Measurements from ENCODE around the gene TFDP2.

Gene TFDP2

DNA sequence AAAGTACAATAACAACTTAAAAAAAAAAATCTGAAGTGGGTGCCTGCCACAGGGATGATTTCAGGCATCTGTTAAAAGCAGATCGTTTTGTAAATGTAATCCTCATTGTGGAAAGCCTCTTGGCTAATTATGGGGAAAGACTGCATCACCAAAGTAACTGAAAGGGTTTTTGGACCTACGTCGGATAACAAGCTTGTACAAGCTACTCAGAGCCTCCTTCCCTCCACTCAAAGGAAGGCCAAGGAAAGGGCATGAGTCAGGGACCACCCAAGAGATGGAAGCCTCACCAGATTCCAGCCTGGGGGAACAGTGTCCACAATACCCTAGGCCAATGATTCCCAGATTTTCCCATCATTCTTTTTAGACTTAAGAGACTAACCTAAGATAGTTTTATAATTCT, 188.6 kb downstream of the TFDP2 start:
- H3K4me1 ChIP-seq (ENCODE audit: control insufficient read depth, insufficient read depth, low read length), result no peaks in the 10 kb centered on the region
- no peak overlapping the region for H3K9ac ChIP-seq (ENCODE audit: low read length)
- no peaks in the 10 kb centered on the region for H3K9me3 ChIP-seq (ENCODE audit: control insufficient read depth, insufficient read depth, low read depth, low read length)
- H3K27ac ChIP-seq (ENCODE audit: low read depth, low read length), result no peak overlapping the region
- H3K27me3 ChIP-seq (ENCODE audit: control insufficient read depth, insufficient read depth, low read length), result no peaks in the 10 kb centered on the region
- peaks cover 40% of the 10 kb centered on the region for H3K36me3 ChIP-seq (ENCODE audit: control insufficient read depth, insufficient read depth, low read length)
- H3K4me3 ChIP-seq (ENCODE audit: low read depth, low read length), result no peak overlapping the region

DNA sequence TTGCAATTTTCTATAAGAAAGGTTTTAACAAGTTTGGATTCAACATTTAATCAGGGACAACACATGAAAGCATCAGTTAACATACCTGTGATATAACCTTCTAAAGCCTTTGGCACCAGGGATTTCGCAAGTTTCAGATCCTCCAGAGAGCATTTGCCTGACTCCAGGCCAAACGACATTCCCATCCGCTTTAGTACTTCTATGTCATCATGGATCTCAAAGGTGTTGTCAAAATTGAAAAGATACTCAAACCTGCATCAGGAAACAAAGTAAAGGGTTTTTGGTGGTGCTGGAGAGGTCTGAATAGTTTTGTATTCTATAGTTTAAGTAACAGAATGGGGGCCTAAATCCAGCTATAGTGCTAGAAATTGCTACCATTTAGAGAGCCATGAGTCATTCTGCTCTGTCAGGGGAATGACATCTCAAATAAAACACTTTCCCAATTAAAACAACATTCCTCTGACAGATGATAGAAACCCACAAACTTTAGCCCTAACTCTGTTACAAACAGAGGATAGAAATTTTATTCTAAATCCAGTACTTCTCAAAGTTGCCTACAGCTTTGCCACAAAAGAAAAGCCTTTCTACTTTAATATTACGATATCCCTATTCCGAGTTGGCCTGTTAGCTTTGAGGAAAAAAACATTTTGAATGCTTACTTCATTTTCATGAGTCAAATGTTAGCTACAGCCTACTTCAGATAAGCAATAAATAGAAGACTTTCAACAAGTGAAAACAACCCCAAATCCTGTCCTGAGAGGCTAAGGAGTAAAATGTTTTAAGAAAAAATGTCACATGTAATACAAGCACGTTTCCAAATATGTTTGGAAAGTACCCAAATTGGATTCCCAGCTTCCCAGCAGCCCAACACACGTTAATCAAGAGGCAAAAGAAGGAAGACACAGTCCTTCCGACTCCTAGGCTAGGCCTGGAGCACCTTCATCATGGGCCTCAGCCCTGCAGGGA, 189.5 kb downstream of the TFDP2 start:
- no peaks in the 10 kb centered on the region for H3K4me1 ChIP-seq (ENCODE audit: control insufficient read depth, insufficient read depth, low read length)
- no peak overlapping the region for H3K4me3 ChIP-seq (ENCODE audit: low read depth, low read length)
- H3K9ac ChIP-seq (ENCODE audit: low read length), result no peak overlapping the region
- no peaks in the 10 kb centered on the region for H3K9me3 ChIP-seq (ENCODE audit: control insufficient read depth, insufficient read depth, low read depth, low read length)
- H3K27me3 ChIP-seq (ENCODE audit: control insufficient read depth, insufficient read depth, low read length), result no peaks in the 10 kb centered on the region
- peaks cover 40% of the 10 kb centered on the region for H3K36me3 ChIP-seq (ENCODE audit: control insufficient read depth, insufficient read depth, low read length)
- no peak overlapping the region for H3K27ac ChIP-seq (ENCODE audit: low read depth, low read length)

DNA sequence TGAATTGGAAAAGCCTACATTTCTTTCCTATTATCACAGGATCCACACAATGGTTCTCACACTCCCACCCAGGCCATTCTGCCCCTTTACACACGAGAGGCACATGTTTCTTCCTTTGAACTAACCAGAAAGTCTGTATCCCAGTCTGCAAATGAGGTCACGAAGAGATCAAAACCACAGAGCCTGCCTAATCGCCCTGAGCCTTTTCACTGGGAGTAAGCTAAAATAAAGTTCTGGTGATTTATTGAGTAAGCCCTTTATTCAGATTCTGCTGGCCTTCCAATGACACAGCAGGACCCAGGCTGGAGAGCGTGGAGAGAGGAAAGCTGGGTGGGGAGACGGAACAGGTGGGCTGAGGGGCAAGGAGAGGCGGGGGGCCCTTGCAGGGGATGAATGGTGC, 194.2 kb downstream of the TFDP2 start:
- Histone ChIP-seq H3K4me1 (ENCODE audit: control insufficient read depth, insufficient read depth, low read length) (no peaks in the 10 kb centered on the region), H3K9ac (ENCODE audit: low read length) (no peak overlapping the region), H3K27ac (ENCODE audit: low read depth, low read length) (no peak overlapping the region), H3K9me3 (ENCODE audit: control insufficient read depth, insufficient read depth, low read depth, low read length) (no peaks in the 10 kb centered on the region), H3K36me3 (ENCODE audit: control insufficient read depth, insufficient read depth, low read length) (peaks cover 55% of the 10 kb centered on the region), H3K27me3 (ENCODE audit: control insufficient read depth, insufficient read depth, low read length) (no peaks in the 10 kb centered on the region), H3K4me3 (ENCODE audit: low read depth, low read length) (no peak overlapping the region)

DNA sequence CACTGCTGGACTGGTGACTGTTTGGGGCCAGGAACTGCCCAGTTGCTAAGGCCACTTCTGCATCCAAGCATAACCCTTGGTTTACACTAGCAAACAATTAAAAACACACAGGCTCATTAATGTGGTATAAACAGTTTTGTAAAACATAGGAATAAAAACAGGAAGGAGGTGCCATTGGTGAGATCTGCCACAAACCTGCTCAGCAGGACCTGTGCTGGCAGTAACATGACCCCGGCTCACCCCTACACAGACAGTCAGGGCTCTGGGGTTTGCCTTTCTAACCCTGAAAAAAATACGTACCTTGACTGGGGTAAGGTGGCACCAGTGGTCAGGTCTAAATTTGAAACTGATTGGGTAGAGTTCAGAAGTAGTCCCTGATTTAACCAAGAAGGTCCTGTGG, 196.7 kb downstream of the TFDP2 start:
- Histone ChIP-seq H3K27ac (ENCODE audit: low read depth, low read length) (no peak overlapping the region), H3K36me3 (ENCODE audit: control insufficient read depth, insufficient read depth, low read length) (peaks cover 35% of the 10 kb centered on the region), H3K27me3 (ENCODE audit: control insufficient read depth, insufficient read depth, low read length) (no peaks in the 10 kb centered on the region), H3K9me3 (ENCODE audit: control insufficient read depth, insufficient read depth, low read depth, low read length) (no peaks in the 10 kb centered on the region), H3K4me1 (ENCODE audit: control insufficient read depth, insufficient read depth, low read length) (peaks cover 8% of the 10 kb centered on the region), H3K4me3 (ENCODE audit: low read depth, low read length) (no peak overlapping the region), H3K9ac (ENCODE audit: low read length) (no peak overlapping the region)

DNA sequence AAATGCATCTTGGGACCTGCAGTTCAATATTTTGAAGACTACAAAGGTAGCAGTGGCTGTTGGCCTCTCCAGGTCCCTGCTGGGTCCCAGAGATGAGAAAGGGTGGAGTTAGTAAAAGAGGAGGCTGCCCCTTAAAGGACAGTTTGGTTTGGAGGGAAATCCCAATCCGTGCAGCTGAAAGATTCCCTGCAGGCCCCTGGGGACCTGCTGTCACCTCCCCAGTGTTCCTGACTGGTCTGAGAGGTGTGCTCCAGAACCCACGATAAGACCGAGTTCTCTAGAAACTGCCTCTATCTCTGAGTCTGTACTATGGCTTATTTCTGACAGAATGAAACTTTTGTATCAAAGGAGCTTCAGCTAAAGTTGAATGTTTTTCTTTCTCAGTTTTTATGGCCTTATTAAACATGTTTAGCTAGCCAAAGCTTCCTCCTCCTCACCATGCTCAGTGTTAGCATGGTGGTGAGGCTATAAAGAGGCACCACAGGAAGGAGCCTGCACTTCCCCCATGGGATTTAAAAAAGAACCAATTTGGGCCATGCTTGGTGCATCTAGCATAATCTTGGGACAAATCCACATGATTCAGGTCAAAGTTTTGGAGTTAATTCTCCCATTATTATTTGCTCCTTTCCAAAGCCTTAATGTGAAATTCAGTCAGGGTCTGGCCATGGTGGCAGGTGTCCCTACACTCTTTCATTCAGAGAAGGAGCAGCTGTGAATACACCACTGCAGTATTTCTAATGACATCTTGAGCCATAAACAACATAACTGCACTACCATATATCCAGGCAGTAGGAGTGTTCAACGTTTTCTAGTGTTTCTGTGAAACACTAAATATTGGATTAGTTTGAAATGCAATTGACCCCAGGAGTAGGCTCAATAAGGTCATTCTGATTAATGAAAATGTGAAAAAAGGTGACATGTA, 198.5 kb downstream of the TFDP2 start:
- Histone ChIP-seq H3K27ac (ENCODE audit: low read depth, low read length) (no peak overlapping the region), H3K9me3 (ENCODE audit: control insufficient read depth, insufficient read depth, low read depth, low read length) (no peaks in the 10 kb centered on the region), H3K27me3 (ENCODE audit: control insufficient read depth, insufficient read depth, low read length) (no peaks in the 10 kb centered on the region), H3K4me3 (ENCODE audit: low read depth, low read length) (no peak overlapping the region), H3K36me3 (ENCODE audit: control insufficient read depth, insufficient read depth, low read length) (peaks cover 27% of the 10 kb centered on the region), H3K9ac (ENCODE audit: low read length) (no peak overlapping the region), H3K4me1 (ENCODE audit: control insufficient read depth, insufficient read depth, low read length) (peaks cover 8% of the 10 kb centered on the region)

DNA sequence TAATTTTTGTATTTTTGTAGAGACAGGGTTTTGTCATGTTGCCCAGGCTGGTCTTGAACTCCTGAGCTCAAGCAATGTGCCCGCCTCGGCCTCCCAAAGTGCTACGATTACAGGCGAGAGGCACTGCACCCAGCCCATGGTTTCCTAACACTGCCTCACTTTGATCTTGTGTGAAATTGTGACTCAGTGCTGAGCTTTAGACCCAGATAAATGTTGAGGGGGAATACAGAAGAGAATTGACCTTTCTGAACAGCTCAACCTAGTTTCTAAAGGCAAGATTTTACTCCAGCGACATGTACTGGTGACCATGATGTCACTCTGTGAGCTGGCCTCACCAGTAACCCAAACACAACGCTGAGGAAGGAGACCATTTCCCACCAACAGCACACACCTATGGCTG, 199.4 kb downstream of the TFDP2 start:
- H3K9me3 ChIP-seq (ENCODE audit: control insufficient read depth, insufficient read depth, low read depth, low read length), result no peaks in the 10 kb centered on the region
- H3K27me3 ChIP-seq (ENCODE audit: control insufficient read depth, insufficient read depth, low read length), result no peaks in the 10 kb centered on the region
- no peak overlapping the region for H3K27ac ChIP-seq (ENCODE audit: low read depth, low read length)
- no peak overlapping the region for H3K9ac ChIP-seq (ENCODE audit: low read length)
- peaks cover 27% of the 10 kb centered on the region for H3K36me3 ChIP-seq (ENCODE audit: control insufficient read depth, insufficient read depth, low read length)
- H3K4me3 ChIP-seq (ENCODE audit: low read depth, low read length), result no peak overlapping the region
- peaks cover 8% of the 10 kb centered on the region for H3K4me1 ChIP-seq (ENCODE audit: control insufficient read depth, insufficient read depth, low read length)

DNA sequence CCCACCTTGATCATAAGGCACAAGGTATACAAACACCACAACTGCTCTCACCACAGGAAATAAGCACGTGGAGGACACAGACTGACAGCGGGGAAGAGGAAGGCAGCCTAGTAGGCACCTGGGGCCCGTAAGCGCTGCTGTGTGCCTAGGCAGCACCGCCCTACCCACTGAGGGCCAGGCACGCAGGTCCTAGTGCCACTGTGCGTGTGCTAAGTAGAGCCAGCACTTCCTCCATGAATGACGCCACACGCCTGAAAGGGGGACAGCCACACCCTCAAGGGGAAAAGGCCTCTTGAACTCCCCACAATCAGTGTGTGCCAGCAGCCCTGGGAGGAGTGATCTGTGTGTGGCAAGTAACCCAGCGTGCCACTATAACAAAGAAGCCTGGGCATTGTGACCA, 199.9 kb downstream of the TFDP2 start:
- Histone ChIP-seq H3K9me3 (ENCODE audit: control insufficient read depth, insufficient read depth, low read depth, low read length) (no peaks in the 10 kb centered on the region), H3K36me3 (ENCODE audit: control insufficient read depth, insufficient read depth, low read length) (peaks cover 27% of the 10 kb centered on the region), H3K4me1 (ENCODE audit: control insufficient read depth, insufficient read depth, low read length) (peaks cover 8% of the 10 kb centered on the region), H3K27ac (ENCODE audit: low read depth, low read length) (no peak overlapping the region), H3K4me3 (ENCODE audit: low read depth, low read length) (no peak overlapping the region), H3K27me3 (ENCODE audit: control insufficient read depth, insufficient read depth, low read length) (no peaks in the 10 kb centered on the region), H3K9ac (ENCODE audit: low read length) (no peak overlapping the region)

DNA sequence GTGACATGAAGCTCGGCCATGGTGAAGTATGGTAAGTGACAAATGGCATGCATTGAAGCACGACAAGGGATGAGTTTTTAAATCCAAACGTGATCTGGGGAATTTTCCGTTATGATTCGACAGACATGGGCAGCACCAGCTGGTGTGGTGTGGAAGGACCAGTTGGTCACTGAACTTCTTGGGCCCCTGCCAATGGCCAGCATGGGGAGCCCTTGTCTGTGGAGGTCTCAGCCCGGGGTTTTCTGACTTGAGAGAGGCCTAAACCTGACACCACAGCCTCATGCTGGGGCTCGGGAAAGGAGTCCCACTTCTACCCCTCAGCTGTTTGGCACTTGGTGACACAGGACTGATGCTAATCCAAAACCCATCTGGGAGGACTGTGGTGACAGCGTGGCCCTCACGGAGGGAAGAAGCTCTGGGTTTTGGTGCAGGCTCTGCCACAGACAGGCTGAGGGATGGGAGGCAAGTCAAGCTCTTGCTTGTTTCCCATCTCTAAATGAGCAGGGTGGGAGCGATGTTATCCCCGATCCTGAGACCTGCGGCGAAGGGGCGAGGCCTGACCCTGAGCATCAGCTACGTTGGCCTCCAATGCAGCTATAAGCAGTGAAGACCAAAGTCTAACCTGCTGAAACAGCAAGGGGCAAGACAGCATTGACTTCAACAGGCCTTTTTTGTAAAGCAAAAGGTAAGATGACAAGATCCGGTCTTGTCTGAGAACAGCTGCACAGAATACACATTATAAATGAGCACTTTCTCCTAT, 203.4 kb downstream of the TFDP2 start:
- H3K9me3 ChIP-seq (ENCODE audit: control insufficient read depth, insufficient read depth, low read depth, low read length), result no peaks in the 10 kb centered on the region
- H3K27ac ChIP-seq (ENCODE audit: low read depth, low read length), result no peak overlapping the region
- H3K27me3 ChIP-seq (ENCODE audit: control insufficient read depth, insufficient read depth, low read length), result no peaks in the 10 kb centered on the region
- peaks cover 8% of the 10 kb centered on the region for H3K4me1 ChIP-seq (ENCODE audit: control insufficient read depth, insufficient read depth, low read length)
- no peak overlapping the region for H3K4me3 ChIP-seq (ENCODE audit: low read depth, low read length)
- peaks cover 4% of the 10 kb centered on the region; the same call in 1 of the 2 replicates for H3K36me3 ChIP-seq (ENCODE audit: control insufficient read depth, insufficient read depth, low read length)
- H3K9ac ChIP-seq (ENCODE audit: low read length), result no peak overlapping the region

DNA sequence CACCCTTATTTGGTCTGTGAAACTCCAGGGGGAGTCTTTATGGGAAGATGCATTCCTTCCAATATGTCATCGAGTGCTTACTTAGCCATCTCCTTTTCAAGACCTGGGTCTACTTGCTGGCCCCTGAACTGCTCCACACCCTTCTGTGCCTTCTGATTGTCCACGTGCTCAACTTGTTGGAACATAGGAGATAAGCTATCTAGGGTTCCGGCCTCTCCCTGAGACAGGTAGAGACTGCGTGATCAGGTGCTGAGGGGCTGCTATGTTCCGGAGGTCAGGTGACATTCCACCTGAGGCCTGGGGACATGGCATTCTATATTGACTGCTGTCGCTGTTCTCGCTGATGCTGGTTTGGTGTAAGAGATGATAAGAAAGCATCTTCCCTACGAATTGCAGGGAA, 207.3 kb downstream of the TFDP2 start:
- no peak overlapping the region for H3K9ac ChIP-seq (ENCODE audit: low read length)
- no peaks in the 10 kb centered on the region for H3K27me3 ChIP-seq (ENCODE audit: control insufficient read depth, insufficient read depth, low read length)
- H3K4me3 ChIP-seq (ENCODE audit: low read depth, low read length), result no peak overlapping the region
- H3K9me3 ChIP-seq (ENCODE audit: control insufficient read depth, insufficient read depth, low read depth, low read length), result no peaks in the 10 kb centered on the region
- H3K36me3 ChIP-seq (ENCODE audit: control insufficient read depth, insufficient read depth, low read length), result no peaks in the 10 kb centered on the region
- H3K4me1 ChIP-seq (ENCODE audit: control insufficient read depth, insufficient read depth, low read length), result no peaks in the 10 kb centered on the region
- no peak overlapping the region for H3K27ac ChIP-seq (ENCODE audit: low read depth, low read length)

DNA sequence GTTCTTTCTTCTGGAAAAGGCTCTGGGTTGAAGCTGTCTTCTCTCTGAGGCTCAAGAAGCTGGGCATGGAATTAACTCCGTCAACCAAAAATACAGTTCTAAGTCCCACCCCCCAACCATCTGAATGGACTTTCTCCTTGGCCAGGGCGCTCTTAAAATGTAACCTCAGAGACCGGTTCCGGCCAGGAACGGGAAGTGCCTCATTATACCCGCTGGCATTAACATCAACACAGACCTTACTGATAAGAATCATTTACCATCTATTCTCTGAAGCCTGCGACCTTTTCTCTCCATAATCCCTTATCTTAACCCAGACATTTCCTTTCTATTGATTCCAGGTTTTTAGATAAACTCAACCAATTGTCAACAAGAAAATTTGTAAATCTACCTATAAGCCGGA, 208.3 kb downstream of the TFDP2 start:
- H3K27me3 ChIP-seq (ENCODE audit: control insufficient read depth, insufficient read depth, low read length), result no peaks in the 10 kb centered on the region

More for the DNA sequence above, 208.3 kb downstream of the TFDP2 start:
- Histone ChIP-seq H3K27ac (ENCODE audit: low read depth, low read length) (no peak overlapping the region), H3K4me3 (ENCODE audit: low read depth, low read length) (no peak overlapping the region), H3K36me3 (ENCODE audit: control insufficient read depth, insufficient read depth, low read length) (no peaks in the 10 kb centered on the region), H3K9ac (ENCODE audit: low read length) (no peak overlapping the region), H3K4me1 (ENCODE audit: control insufficient read depth, insufficient read depth, low read length) (no peaks in the 10 kb centered on the region), H3K9me3 (ENCODE audit: control insufficient read depth, insufficient read depth, low read depth, low read length) (no peaks in the 10 kb centered on the region)
